Adrenal gland (tissue), 5 donors: ENCODE results near the gene DNAJB4.

Experiments used
- POLR2A ChIP-seq, 2 donors: fragments of 450-650 bp; IDR thresholded peaks; one replicate each; pipeline ENCODE4 v1.6.1; 2017; ENCODE audit warnings: antibody characterized with exemption in 2 of 2, mild to moderate bottlenecking in 2 of 2, moderate library complexity in 1 of 2
- TF ChIP-seq, protein P1 (sequence below), 6 experiments: fragments of 450-650 bp in 4 of 6; fragments of 200-600 bp in 2 of 6; sonication (generic) in 1 of 6; IDR thresholded peaks; 1 replicate in 5 of 6; 2 replicates in 1 of 6; pipeline versions ENCODE4 v1.5.1 to v1.8.0; 2016 to 2021; ENCODE audit warnings: antibody characterized with exemption in 6 of 6, mild to moderate bottlenecking in 2 of 6, moderate library complexity in 1 of 6
- donor health status: DM: no; HTN: no; CAD: no.

- TF ChIP-seq, protein P1, sequence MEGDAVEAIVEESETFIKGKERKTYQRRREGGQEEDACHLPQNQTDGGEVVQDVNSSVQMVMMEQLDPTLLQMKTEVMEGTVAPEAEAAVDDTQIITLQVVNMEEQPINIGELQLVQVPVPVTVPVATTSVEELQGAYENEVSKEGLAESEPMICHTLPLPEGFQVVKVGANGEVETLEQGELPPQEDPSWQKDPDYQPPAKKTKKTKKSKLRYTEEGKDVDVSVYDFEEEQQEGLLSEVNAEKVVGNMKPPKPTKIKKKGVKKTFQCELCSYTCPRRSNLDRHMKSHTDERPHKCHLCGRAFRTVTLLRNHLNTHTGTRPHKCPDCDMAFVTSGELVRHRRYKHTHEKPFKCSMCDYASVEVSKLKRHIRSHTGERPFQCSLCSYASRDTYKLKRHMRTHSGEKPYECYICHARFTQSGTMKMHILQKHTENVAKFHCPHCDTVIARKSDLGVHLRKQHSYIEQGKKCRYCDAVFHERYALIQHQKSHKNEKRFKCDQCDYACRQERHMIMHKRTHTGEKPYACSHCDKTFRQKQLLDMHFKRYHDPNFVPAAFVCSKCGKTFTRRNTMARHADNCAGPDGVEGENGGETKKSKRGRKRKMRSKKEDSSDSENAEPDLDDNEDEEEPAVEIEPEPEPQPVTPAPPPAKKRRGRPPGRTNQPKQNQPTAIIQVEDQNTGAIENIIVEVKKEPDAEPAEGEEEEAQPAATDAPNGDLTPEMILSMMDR (IDR thresholded peaks at IDR 0.05) = no peak
- peak in 1 of 2 donors; percentile 27 for TF ChIP-seq POLR2A (IDR thresholded peaks at IDR 0.05)
These were observed 40.8 kb downstream of the DNAJB4 start for GRCh38 chr1:78045563-78045925.
